HepG2 (cell line): Measurements from ENCODE around the gene SAMD4A. TPM values are rescaled to one million over a fixed set of nuclear protein-coding genes. Genes with fewer than 3 reads are reported as not detected.

Source experiments
- ATAC-seq: fragments of 200-7000 bp; cut with Tn5 transposase; 3 replicates; pipeline ENCODE4 v1.9.1; 2020; ENCODE audit warnings: mild to moderate bottlenecking, moderate library complexity
- BruUV-seq: library from RNA; stranded (reverse); fragments of 400-500 nt; replicated peaks from 2 replicates; lab custom pipeline; 2021; lab: Mats Ljungman, UMichigan
- CTCF ChIA-PET: fragments of 300-600 bp; formaldehyde crosslinking; extraction: SDS; loops from one replicate; lab custom pipeline; 2021; ENCODE audit warnings: low total read pairs, inconsistent platforms, low intra/inter-chr PET ratio; lab: Yijun Ruan, JAX
- POLR2A ChIA-PET: fragments of 350-600 bp; sonication (Branson Sonifier 250); formaldehyde crosslinking; loops from one replicate; lab custom pipeline; 2020; ENCODE audit warnings: antibody characterized with exemption, inconsistent platforms; lab: Yijun Ruan, JAX
- DNase-seq: peaks from one replicate; pipeline ENCODE4 v3.0.0-alpha.2; 2015; ENCODE audit warnings: low spot score
- FAIRE-seq: peaks from 3 replicates; lab custom pipeline; 2011; peaks lifted over from hg19 to GRCh38; lab: Jason Lieb, UNC
- H2AFZ ChIP-seq: one replicate; pipeline ENCODE4 v1.6.1; 2011; ENCODE audit warnings: low read length, inconsistent platforms
- H3K27ac ChIP-seq: fragments of 300-600 bp; 3 replicates; pipeline ENCODE4 v1.8.0; 2011; ENCODE audit warnings: mixed run types, mild to moderate bottlenecking, mixed read lengths, low read length, inconsistent platforms; ENCODE audit not compliant: insufficient read depth; ENCODE audit errors: extremely low read length
- H3K27me3 ChIP-seq, 2 experiments: fragments of 200-600 bp in 1 of 2; 2 replicates in 1 of 2; 3 replicates in 1 of 2; pipeline versions ENCODE4 v1.6.0 to v1.8.0; 2011; ENCODE audit warnings: low read length in 2 of 2, mild to moderate bottlenecking in 2 of 2, moderate library complexity in 2 of 2, inconsistent platforms in 1 of 2; ENCODE audit not compliant: insufficient read depth in 2 of 2, control insufficient read depth in 1 of 2
- H3K36me3 ChIP-seq, 2 experiments: fragments of 200-600 bp in 1 of 2; replicated peaks in 1 of 2; 2 replicates in 1 of 2; 3 replicates in 1 of 2; pipeline versions ENCODE4 v1.5.1 to v1.8.0; 2011; ENCODE audit warnings: low read length in 2 of 2, inconsistent platforms in 1 of 2; ENCODE audit not compliant: insufficient read depth in 2 of 2, control insufficient read depth in 1 of 2
- H3K4me1 ChIP-seq: 2 replicates; pipeline ENCODE4 v1.5.1; 2012; ENCODE audit warnings: low read length, inconsistent platforms; ENCODE audit not compliant: insufficient read depth
- H3K4me2 ChIP-seq: 2 replicates; pipeline ENCODE4 v1.6.0; 2011; ENCODE audit warnings: low read depth, low read length, inconsistent platforms
- H3K4me3 ChIP-seq, 3 experiments: fragments of 200-600 bp in 1 of 3; sonication (generic), shearing (Covaris generic) in 1 of 3; replicated peaks in 1 of 3; 2 replicates each; pipeline ENCODE4 v1.5.1; 2011 to 2016; ENCODE audit warnings: low read length in 3 of 3, inconsistent platforms in 2 of 3, low read depth in 2 of 3, mild to moderate bottlenecking in 2 of 3, control low read depth in 1 of 3, mixed read lengths in 1 of 3; ENCODE audit not compliant: insufficient read depth in 1 of 3
- H3K79me2 ChIP-seq: one replicate; pipeline ENCODE4 v1.6.1; 2011; ENCODE audit warnings: low read length, inconsistent platforms; ENCODE audit not compliant: insufficient read depth
- H3K9ac ChIP-seq: 2 replicates; pipeline ENCODE4 v1.6.0; 2011; ENCODE audit warnings: mild to moderate bottlenecking, low read depth, low read length, inconsistent platforms; ENCODE audit not compliant: insufficient read depth
- H3K9me3 ChIP-seq: 2 replicates; pipeline ENCODE4 v1.5.1; 2012; ENCODE audit warnings: mild to moderate bottlenecking, low read length
- H4K20me1 ChIP-seq: 2 replicates; pipeline ENCODE4 v1.6.0; 2011; ENCODE audit warnings: inconsistent platforms, mild to moderate bottlenecking, low read length, moderate library complexity; ENCODE audit not compliant: insufficient read depth
- KDM2A ChIP-seq: sonication (generic); formaldehyde crosslinking; IDR thresholded peaks from 2 replicates; pipeline ENCODE4 v1.4.0; 2020; ENCODE audit warnings: low read depth, missing genetic modification reagents, borderline replicate concordance
- MZF1 ChIP-seq: sonication (generic); formaldehyde crosslinking; IDR thresholded peaks from 2 replicates; pipeline ENCODE4 v1.8.1; 2023; ENCODE audit warnings: mild to moderate bottlenecking, missing genetic modification reagents, borderline replicate concordance
- NR2C2 ChIP-seq: sonication (generic); formaldehyde crosslinking; IDR thresholded peaks from 2 replicates; pipeline ENCODE4 v1.4.0; 2020; ENCODE audit warnings: missing genetic modification reagents, mild to moderate bottlenecking, moderate library complexity, borderline replicate concordance
- RBAK ChIP-seq: sonication (generic); formaldehyde crosslinking; IDR thresholded peaks from 2 replicates; pipeline ENCODE4 v1.5.1; 2020; ENCODE audit warnings: mild to moderate bottlenecking, missing genetic modification reagents
- RFXANK ChIP-seq: IDR thresholded peaks from 2 replicates; pipeline ENCODE4 v1.6.1; 2016
- SMYD3 ChIP-seq: sonication (generic); formaldehyde crosslinking; IDR thresholded peaks from 2 replicates; pipeline ENCODE4 v1.8.1; 2023; ENCODE audit warnings: mild to moderate bottlenecking, missing genetic modification reagents
- ZFP62 ChIP-seq: sonication (generic); formaldehyde crosslinking; IDR thresholded peaks from 2 replicates; pipeline ENCODE4 v1.4.0; 2020; ENCODE audit warnings: missing genetic modification reagents
- ZFYVE20 ChIP-seq: sonication (generic); formaldehyde crosslinking; IDR thresholded peaks from 2 replicates; pipeline ENCODE4 v1.8.0; 2023; ENCODE audit warnings: low read depth, mild to moderate bottlenecking, moderate library complexity, missing genetic modification reagents, borderline replicate concordance
- ZNF230 ChIP-seq: sonication (generic); formaldehyde crosslinking; IDR thresholded peaks from 2 replicates; pipeline ENCODE4 v1.4.0; 2020; ENCODE audit warnings: mild to moderate bottlenecking, missing genetic modification reagents
- ZNF292 ChIP-seq: sonication (generic); formaldehyde crosslinking; IDR thresholded peaks from 2 replicates; pipeline ENCODE4 v1.8.1; 2022; ENCODE audit warnings: mild to moderate bottlenecking, low read depth, missing genetic modification reagents, borderline replicate concordance
- ZNF333 ChIP-seq: sonication (generic); formaldehyde crosslinking; IDR thresholded peaks from 2 replicates; pipeline ENCODE4 v1.4.0; 2020; ENCODE audit warnings: mild to moderate bottlenecking, missing genetic modification reagents, borderline replicate concordance
- ZNF382 ChIP-seq: sonication (generic); formaldehyde crosslinking; IDR thresholded peaks from 2 replicates; pipeline ENCODE4 v1.5.0; 2020; ENCODE audit warnings: missing genetic modification reagents, mild to moderate bottlenecking, borderline replicate concordance
- ZNF44 ChIP-seq: sonication (generic); formaldehyde crosslinking; IDR thresholded peaks from 2 replicates; pipeline ENCODE4 v1.5.1; 2020; ENCODE audit warnings: mild to moderate bottlenecking, missing genetic modification reagents
- ZNF567 ChIP-seq: sonication (generic); formaldehyde crosslinking; IDR thresholded peaks from 2 replicates; pipeline ENCODE4 v1.8.1; 2023; ENCODE audit warnings: mild to moderate bottlenecking, missing genetic modification reagents, borderline replicate concordance
- ZNF615 ChIP-seq: sonication (generic); formaldehyde crosslinking; IDR thresholded peaks from 2 replicates; pipeline ENCODE4 v1.5.0; 2020; ENCODE audit warnings: mild to moderate bottlenecking, missing genetic modification reagents, borderline replicate concordance
- ZNF746 ChIP-seq: sonication (generic); formaldehyde crosslinking; IDR thresholded peaks from 2 replicates; pipeline ENCODE4 v1.8.0; 2022; ENCODE audit warnings: mild to moderate bottlenecking, missing genetic modification reagents
- ZNF768 ChIP-seq: sonication (generic); formaldehyde crosslinking; IDR thresholded peaks from 2 replicates; pipeline ENCODE4 v1.4.0; 2020; ENCODE audit warnings: missing genetic modification reagents
- WGBS: methylation state at CpG from one replicate; pipeline ENCODE4 v1.1.6; 2017; ENCODE audit warnings: low lambda C conversion rate; 5-methylcytosine and 5-hydroxymethylcytosine counted together
- in situ Hi-C: cut with HindIII; loops from 2 replicates; pipeline ENCODE4 v1.10.0; 2017; ENCODE audit warnings: low pct_unique_long_range_greater_than_20kb; ENCODE audit not compliant: extremely low pct_ligation_motif_present
- intact Hi-C: fragments of 100-400 bp; cut with micrococcal nuclease; formaldehyde crosslinking; loops from one replicate; pipeline ENCODE4 v1.10.0; 2022; ENCODE audit not compliant: unreplicated experiment
- polyA plus RNA-seq, 8 experiments: library from polyadenylated mRNA; depleted of rRNA in 3 of 8; stranded (reverse) in 7 of 8; unstranded in 1 of 8; fragments of >200 nt; fragmentation: Illumina TruSeq in 4 of 8; extraction: Trizol in 4 of 8; gene quantifications; 2 replicates each; pipeline versions ENCODE4 v1.2.1 to v1.2.3, GENCODE V29; 2011 to 2016; ENCODE audit warnings: low read depth in 4 of 8, missing spikeins in 1 of 8, mixed read lengths in 1 of 8; ENCODE audit not compliant: insufficient read depth in 1 of 8
- total RNA-seq, 5 experiments: library from RNA; depleted of rRNA; stranded (reverse); fragments of >200 nt; fragmentation: Illumina TruSeq; extraction: Trizol; gene quantifications; 2 replicates each; pipeline ENCODE4 v1.2.3, GENCODE V29; 2016; ENCODE audit warnings: low read depth in 1 of 5
- TF ChIP-seq, protein P1 (sequence below): sonication (generic); formaldehyde crosslinking; IDR thresholded peaks from 2 replicates; pipeline ENCODE4 v1.8.0; 2022; ENCODE audit warnings: missing genetic modification reagents, mild to moderate bottlenecking, moderate library complexity, borderline replicate concordance
- TF ChIP-seq, protein P2 (sequence below): fragments of 450-650 bp; IDR thresholded peaks from 2 replicates; pipeline ENCODE4 v1.6.1; 2016

Gene SAMD4A
- total and polyA plus RNA-seq, 2 of the 13 experiments (the other 11 are each of a cell fraction or from before 2014, with no cell fraction given): 11.8 to 13.0 TPM

DNA sequence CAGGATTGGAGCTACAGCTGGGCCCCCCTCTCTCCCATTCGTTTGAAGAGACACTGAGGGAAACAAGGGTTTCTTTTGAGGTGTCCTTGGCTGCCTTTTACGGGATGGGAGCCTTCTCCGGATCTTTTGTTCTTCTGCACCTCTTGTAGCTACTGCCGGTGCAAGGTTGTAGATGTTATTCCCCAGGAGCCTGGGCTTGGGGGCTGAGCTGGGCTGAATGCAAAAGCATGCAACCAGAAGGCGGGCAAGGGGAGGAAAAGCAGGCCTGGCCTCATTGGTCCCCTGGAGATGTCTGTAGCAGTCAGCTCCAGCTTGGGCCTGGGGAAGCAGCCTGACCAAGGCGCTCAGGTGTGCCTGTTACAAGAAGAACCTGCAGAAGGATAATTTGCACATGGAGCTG lies 225.4 kb downstream of the SAMD4A start:
- Histone ChIP-seq H3K9me3 (peaks cover 9% of the 10 kb centered on the region; the same call in 1 of the 2 replicates), H3K79me2 (no peaks in the 10 kb centered on the region), H3K4me2 (no peak overlapping the region), H3K4me3 (no peak overlapping the region), H4K20me1 (no peaks in the 10 kb centered on the region), H3K9ac (no peak overlapping the region), H3K27me3 (no peaks in the 10 kb centered on the region; a peak in 1 of 5 replicates), H3K4me1 (peaks cover 24% of the 10 kb centered on the region), H3K36me3 (peaks cover 21 to 38% of the 10 kb centered on the region in 2 experiments), H3K27ac (no peak overlapping the region), H2AFZ (no peak overlapping the region)
- BruUV-seq: no TSS peak
- TF ChIP-seq MZF1: no peak
- no peak for TF ChIP-seq ZFYVE20 (CRISPR knock-in tag)
- TF ChIP-seq, protein P1, sequence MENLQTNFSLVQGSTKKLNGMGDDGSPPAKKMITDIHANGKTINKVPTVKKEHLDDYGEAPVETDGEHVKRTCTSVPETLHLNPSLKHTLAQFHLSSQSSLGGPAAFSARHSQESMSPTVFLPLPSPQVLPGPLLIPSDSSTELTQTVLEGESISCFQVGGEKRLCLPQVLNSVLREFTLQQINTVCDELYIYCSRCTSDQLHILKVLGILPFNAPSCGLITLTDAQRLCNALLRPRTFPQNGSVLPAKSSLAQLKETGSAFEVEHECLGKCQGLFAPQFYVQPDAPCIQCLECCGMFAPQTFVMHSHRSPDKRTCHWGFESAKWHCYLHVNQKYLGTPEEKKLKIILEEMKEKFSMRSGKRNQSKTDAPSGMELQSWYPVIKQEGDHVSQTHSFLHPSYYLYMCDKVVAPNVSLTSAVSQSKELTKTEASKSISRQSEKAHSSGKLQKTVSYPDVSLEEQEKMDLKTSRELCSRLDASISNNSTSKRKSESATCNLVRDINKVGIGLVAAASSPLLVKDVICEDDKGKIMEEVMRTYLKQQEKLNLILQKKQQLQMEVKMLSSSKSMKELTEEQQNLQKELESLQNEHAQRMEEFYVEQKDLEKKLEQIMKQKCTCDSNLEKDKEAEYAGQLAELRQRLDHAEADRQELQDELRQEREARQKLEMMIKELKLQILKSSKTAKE (CRISPR knock-in tag): no peak
- TF ChIP-seq RFXANK (CRISPR knock-in tag): no peak
- TF ChIP-seq ZNF44 (CRISPR knock-in tag): no peak
- TF ChIP-seq ZNF292 (CRISPR knock-in tag): no peak
- no peak for TF ChIP-seq ZNF230 (CRISPR knock-in tag)
- TF ChIP-seq ZNF333 (CRISPR knock-in tag): no peak
- no peak for TF ChIP-seq ZNF768 (CRISPR knock-in tag)
- no peak for TF ChIP-seq NR2C2
- no peak for TF ChIP-seq ZNF615
- TF ChIP-seq ZNF382 (CRISPR knock-in tag): no peak
- TF ChIP-seq ZNF746 (CRISPR knock-in tag): no peak
- TF ChIP-seq RBAK: no peak
- no peak for TF ChIP-seq ZFP62
- TF ChIP-seq, protein P2, sequence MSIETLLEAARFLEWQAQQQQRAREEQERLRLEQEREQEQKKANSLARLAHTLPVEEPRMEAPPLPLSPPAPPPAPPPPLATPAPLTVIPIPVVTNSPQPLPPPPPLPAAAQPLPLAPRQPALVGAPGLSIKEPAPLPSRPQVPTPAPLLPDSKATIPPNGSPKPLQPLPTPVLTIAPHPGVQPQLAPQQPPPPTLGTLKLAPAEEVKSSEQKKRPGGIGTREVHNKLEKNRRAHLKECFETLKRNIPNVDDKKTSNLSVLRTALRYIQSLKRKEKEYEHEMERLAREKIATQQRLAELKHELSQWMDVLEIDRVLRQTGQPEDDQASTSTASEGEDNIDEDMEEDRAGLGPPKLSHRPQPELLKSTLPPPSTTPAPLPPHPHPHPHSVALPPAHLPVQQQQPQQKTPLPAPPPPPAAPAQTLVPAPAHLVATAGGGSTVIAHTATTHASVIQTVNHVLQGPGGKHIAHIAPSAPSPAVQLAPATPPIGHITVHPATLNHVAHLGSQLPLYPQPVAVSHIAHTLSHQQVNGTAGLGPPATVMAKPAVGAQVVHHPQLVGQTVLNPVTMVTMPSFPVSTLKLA: no peak
- no peak for TF ChIP-seq SMYD3 (CRISPR knock-in tag)
- no peak for TF ChIP-seq ZNF567
- TF ChIP-seq KDM2A (CRISPR knock-in tag): no peak
- FAIRE-seq: no peak
- intact Hi-C loops: no loop called here
- ChIA-PET POLR2A (no interaction called here), CTCF (no interaction called here)
- DNase-seq: no peak
- no peak for ATAC-seq
- in situ Hi-C loops: no loop called here
- 89% methylated on average over 6 of the region's 6 CpGs for WGBS
